Ovary (tissue), 9 donors: ENCODE measurements around the gene CASTOR2. TPM values are rescaled to one million over a fixed set of nuclear protein-coding genes. Genes with fewer than 3 reads are reported as not detected.
A peak's percentile ranks its signal among the peaks of the same experiment; 100 is the strongest.
"Not testable (repeated sequence)": the region's sequence is repeated elsewhere in the genome, so short reads cannot be mapped to it uniquely, and the experiment has no call there.

Experiments used
- DNase-seq, 5 donors: peaks; one replicate each; pipeline ENCODE4 v3.0.0-alpha.2; 2019 to 2020
- H3K27ac ChIP-seq, 2 donors: fragments of 200-600 bp; one replicate each; pipeline versions ENCODE4 v1.5.1 to v1.8.0; 2019 to 2022
- H3K27me3 ChIP-seq: fragments of 200-600 bp; one replicate; pipeline ENCODE4 v1.8.0; 2022
- H3K36me3 ChIP-seq: fragments of 200-600 bp; sonication (generic); one replicate; pipeline ENCODE4 v1.5.1; 2019
- H3K4me1 ChIP-seq: one replicate; pipeline ENCODE4 v1.8.1; 2013; ENCODE audit warnings: mild to moderate bottlenecking, moderate library complexity; ENCODE audit not compliant: insufficient read depth
- H3K4me3 ChIP-seq: fragments of 200-600 bp; sonication (generic); one replicate; pipeline ENCODE4 v1.5.1; 2017
- H3K9me3 ChIP-seq, 2 donors: fragments of 200-600 bp in 1 of 2; sonication (generic) in 1 of 2; one replicate each; pipeline versions ENCODE4 v1.5.1 to v1.8.1; 2013 to 2019; ENCODE audit warnings: mild to moderate bottlenecking in 1 of 2, moderate library complexity in 1 of 2
- WGBS, 3 donors: extraction: QIAGEN DNeasy Blood & Tissue Kit in 1 of 3; methylation state at CpG; one replicate each; pipeline versions ENCODE4 v1.1.5 to v1.1.7; 2013 to 2017; 5-methylcytosine and 5-hydroxymethylcytosine counted together
- intact Hi-C, 4 donors: fragments of 100-400 bp; cut with DNase I; formaldehyde crosslinking; loops; one replicate each; pipeline versions ENCODE4 v1.11.0 to v1.15.1; 2022 to 2023
- polyA plus RNA-seq, 2 donors: library from polyadenylated mRNA; stranded (reverse); fragments of 200-250 nt in 1 of 2; fragments of 350-450 nt in 1 of 2; fragmentation: Illumina TruSeq in 1 of 2; extraction: RNeasy Lipid Tissue Mini Kit (QIAGEN cat#74804) in 1 of 2; gene quantifications; one replicate each; pipeline ENCODE4 v1.2.3, GENCODE V29; 2013 to 2014
- total RNA-seq, 7 donors: library from RNA; depleted of rRNA in 2 of 7; stranded (reverse); fragments of >200 nt in 2 of 7; fragmentation: NEBNext Ultra II Directional in 3 of 7; extraction: Animal tissue kit (Norgen Biotek cat#: 25700) in 3 of 7; gene quantifications; one replicate each; pipeline versions ENCODE4 v1.1.0 to v1.2.4, GENCODE V29; 2016 to 2023
- donor health status: DM: no; HTN: no; CAD: no; lungs with moderate emphysema.
- donor health status: DM: no; HTN: no; CAD: no.
- donor health status: Bipolar disorder and iron deficiency.
- donor health status: DM: yes; HTN: yes; CAD: no.
- donor health status: DM: no; HTN: no; CAD: no.
- donor health status: DM: yes; HTN: yes; CAD: no.

The CASTOR2 gene
- total and polyA plus RNA-seq, 9 donors = 1.9 to 34.4 (median 13.3) TPM

- peak; percentile 23 to 66 (median 39) for DNase-seq
- WGBS, 3 donors = 5 to 17% (median 12%) methylated on average over 7 to 20 of the region's 32 CpGs
- H3K4me1 ChIP-seq, H3K27ac ChIP-seq, H3K27me3 ChIP-seq, H3K9me3 ChIP-seq, H3K36me3 ChIP-seq, intact Hi-C loops, H3K4me3 ChIP-seq: not testable (repeated sequence)
These were observed 598 bp upstream of the CASTOR2 start for GRCh38 chr7:74963704-74964510.

DNA sequence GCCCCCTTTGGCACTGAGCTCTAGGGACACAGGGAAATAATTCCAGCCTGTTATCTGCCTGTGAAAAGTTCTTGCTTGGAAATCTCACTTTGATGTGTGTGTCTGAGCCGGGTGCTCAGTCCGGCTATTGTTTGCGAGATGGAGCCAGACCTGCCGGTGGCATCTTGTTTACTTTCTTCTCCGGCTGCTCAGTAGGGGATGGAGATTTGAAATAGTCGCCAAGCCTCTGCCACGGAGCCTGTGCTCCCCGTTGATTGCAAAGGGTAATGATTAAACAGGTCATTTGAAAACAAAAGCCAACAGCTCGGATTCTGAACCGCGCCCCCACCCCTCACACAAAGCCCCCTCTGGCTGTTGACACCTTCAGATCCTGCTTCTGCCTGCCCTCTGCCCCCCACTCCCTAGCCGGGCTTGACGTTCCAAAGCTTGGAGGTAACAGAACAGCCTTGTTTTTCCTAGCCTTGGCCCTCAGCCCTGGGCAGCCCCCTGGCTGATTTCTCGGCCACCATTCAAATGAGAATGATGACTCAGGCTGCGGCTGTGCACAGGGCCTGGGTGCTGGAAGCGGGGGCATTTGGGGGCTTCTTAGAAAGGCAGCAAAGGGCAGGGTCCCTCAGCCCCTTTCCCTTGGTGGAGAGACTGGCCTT is 1.8 kb downstream of the CASTOR2 start:
- H3K4me1 ChIP-seq, H3K9me3 ChIP-seq, H3K36me3 ChIP-seq, DNase-seq, H3K4me3 ChIP-seq, H3K27me3 ChIP-seq, intact Hi-C loops, H3K27ac ChIP-seq: not testable (repeated sequence)
- no CpG with 5 or more reads among the region's 16 CpGs for WGBS, 3 donors

GRCh38 chr7:74966909-74967308 is 2.4 kb downstream of the CASTOR2 start:
- H3K27me3 ChIP-seq, intact Hi-C loops, H3K36me3 ChIP-seq, DNase-seq, H3K27ac ChIP-seq, H3K9me3 ChIP-seq, H3K4me3 ChIP-seq, H3K4me1 ChIP-seq: not testable (repeated sequence)
- no CpG with 5 or more reads among the region's 6 CpGs for WGBS, 3 donors

- WGBS, 3 donors = no CpG with 5 or more reads among the region's 4 CpGs
- H3K27ac ChIP-seq, H3K4me1 ChIP-seq, intact Hi-C loops, H3K9me3 ChIP-seq, H3K27me3 ChIP-seq, DNase-seq, H3K36me3 ChIP-seq, H3K4me3 ChIP-seq: not testable (repeated sequence)
These were observed 6.9 kb downstream of the CASTOR2 start for GRCh38 chr7:74971431-74971830.

DNA sequence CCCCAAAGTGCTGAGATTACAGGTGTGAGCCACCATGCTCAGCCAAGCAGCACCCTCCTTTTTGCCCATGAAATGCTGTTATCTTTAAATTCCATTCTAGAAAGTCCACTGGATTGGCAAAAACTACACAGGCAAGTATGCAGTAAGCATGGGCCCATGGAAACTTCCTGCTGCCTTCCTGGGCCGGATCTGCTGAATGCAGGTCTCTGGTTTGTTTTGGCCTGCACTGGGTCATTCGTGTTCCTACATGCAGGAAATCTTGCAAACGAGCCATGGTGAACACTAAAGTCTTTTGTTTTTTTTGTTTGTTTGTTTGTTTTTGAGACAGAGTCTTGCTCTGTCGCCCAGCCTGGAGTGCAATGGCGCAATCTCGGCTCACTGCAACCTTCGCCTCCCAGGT is 7.9 kb downstream of the CASTOR2 start:
- H3K36me3 ChIP-seq, intact Hi-C loops, H3K9me3 ChIP-seq, DNase-seq, H3K27ac ChIP-seq, H3K27me3 ChIP-seq, H3K4me1 ChIP-seq, H3K4me3 ChIP-seq: not testable (repeated sequence)
- WGBS, 3 donors = 76 to 93% (median 82%) methylated on average over 6 of the region's 7 CpGs

GRCh38 chr7:74975959-74976358 is 11.5 kb downstream of the CASTOR2 start:
- 95% methylated on average over 3 of the region's 7 CpGs; no CpG with 5 or more reads in 2 of the 3 donors for WGBS, 3 donors
- H3K27ac ChIP-seq, H3K27me3 ChIP-seq, H3K4me3 ChIP-seq, intact Hi-C loops, H3K4me1 ChIP-seq, H3K36me3 ChIP-seq, H3K9me3 ChIP-seq: not testable (repeated sequence)
- peak in 1 of 5 donors; percentile 4 for DNase-seq

GRCh38 chr7:74977523-74977922 is 13.0 kb downstream of the CASTOR2 start:
- intact Hi-C loops, H3K4me1 ChIP-seq, H3K27ac ChIP-seq, H3K36me3 ChIP-seq, H3K4me3 ChIP-seq, H3K27me3 ChIP-seq, H3K9me3 ChIP-seq: not testable (repeated sequence)
- peak in 1 of 5 donors; percentile 1 for DNase-seq
- 93% methylated on average over 7 of the region's 9 CpGs; no CpG with 5 or more reads in 2 of the 3 donors for WGBS, 3 donors

DNA sequence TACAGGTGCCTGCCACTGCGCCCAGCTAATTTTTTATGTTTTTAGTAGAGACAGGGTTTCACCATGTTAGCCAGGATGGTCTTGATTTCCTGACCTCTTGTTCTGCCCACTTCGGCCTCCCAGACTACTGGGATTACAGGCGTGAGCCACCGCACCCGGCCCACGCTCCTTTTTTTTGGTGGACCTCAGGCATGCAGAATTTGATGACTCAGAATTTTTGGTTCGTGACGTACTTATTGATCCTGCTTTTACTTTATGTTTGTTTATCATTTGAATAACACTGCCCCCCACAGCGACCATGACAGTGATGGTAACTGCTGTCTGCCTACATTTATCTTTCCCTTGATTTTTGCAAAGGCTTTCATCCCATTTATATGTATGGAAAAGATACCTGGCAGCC is 23.9 kb downstream of the CASTOR2 start:
- not testable (repeated sequence) for H3K27me3 ChIP-seq, H3K4me1 ChIP-seq, H3K27ac ChIP-seq, DNase-seq, H3K9me3 ChIP-seq, H3K36me3 ChIP-seq, H3K4me3 ChIP-seq
- intact Hi-C loops = loop anchor here in 1 of 4 donors (10.0 kb wide), 1 partner anchor 334 kb away; the partner anchor contains the start of gene GTF2I
- WGBS, 3 donors = 93 to 95% (median 95%) methylated on average over 9 of the region's 9 CpGs
